Endothelial cell of umbilical vein (primary cell): ENCODE data around the gene INTU. TPM values are rescaled to one million over a fixed set of nuclear protein-coding genes. Genes with fewer than 3 reads are reported as not detected.

Experiments
- BruUV-seq: library from RNA; stranded (reverse); fragments of 400-500 nt; replicated peaks from 2 replicates; lab custom pipeline; 2021; lab: Mats Ljungman, UMichigan
- CTCF ChIA-PET: fragments of 300-600, 350-600 bp; sonication (Branson Sonifier 250); formaldehyde crosslinking; loops from one replicate; lab custom pipeline; 2021; ENCODE audit warnings: antibody characterized with exemption, inconsistent platforms; lab: Charles Lee
- POLR2A ChIA-PET: fragments of 300-600, 350-600 bp; sonication (Branson Sonifier 250); formaldehyde crosslinking; loops from one replicate; lab custom pipeline; 2021; ENCODE audit warnings: antibody characterized with exemption, inconsistent platforms; lab: Charles Lee
- DNase-seq: peaks from one replicate; pipeline ENCODE4 v3.0.0-alpha.2; 2011; ENCODE audit warnings: low read depth, low spot score
- FAIRE-seq: peaks from 2 replicates; lab custom pipeline; 2011; peaks lifted over from hg19 to GRCh38; lab: Jason Lieb, UNC
- H2AFZ ChIP-seq: 2 replicates; pipeline ENCODE4 v1.6.0; 2012; ENCODE audit warnings: low read depth, low read length, control low read depth, inconsistent platforms
- H3K27ac ChIP-seq: 2 replicates; pipeline ENCODE4 v1.5.1; 2011; ENCODE audit warnings: low read depth, mild to moderate bottlenecking, control low read depth, low read length, moderate library complexity; ENCODE audit not compliant: insufficient read depth
- H3K27me3 ChIP-seq, 2 experiments: 2 replicates each; pipeline versions ENCODE4 v1.6.0 to v1.6.1; 2011; ENCODE audit warnings: low read length in 2 of 2, mixed read lengths in 1 of 2; ENCODE audit not compliant: control insufficient read depth in 2 of 2, insufficient read depth in 2 of 2
- H3K36me3 ChIP-seq, 2 experiments: 2 replicates in 1 of 2; 3 replicates in 1 of 2; pipeline ENCODE4 v1.5.1; 2011; ENCODE audit warnings: low read length in 2 of 2, mild to moderate bottlenecking in 1 of 2, moderate library complexity in 1 of 2; ENCODE audit not compliant: control insufficient read depth in 2 of 2, insufficient read depth in 2 of 2; ENCODE audit errors: extremely low read depth in 1 of 2
- H3K4me1 ChIP-seq: 3 replicates; pipeline ENCODE4 v1.5.1; 2011; ENCODE audit warnings: mild to moderate bottlenecking, low read length; ENCODE audit not compliant: control insufficient read depth, insufficient read depth; ENCODE audit errors: extremely low read depth
- H3K4me2 ChIP-seq: 2 replicates; pipeline ENCODE4 v1.6.1; 2011; ENCODE audit warnings: low read length, control low read depth, mixed read lengths; ENCODE audit not compliant: insufficient read depth
- H3K4me3 ChIP-seq, 3 experiments: fragments of 200-600 bp in 1 of 3; sonication (generic), shearing (Covaris generic) in 1 of 3; replicated peaks in 1 of 3; 2 replicates each; pipeline ENCODE4 v1.5.1; 2011 to 2016; ENCODE audit warnings: control low read depth in 3 of 3, low read length in 3 of 3, mild to moderate bottlenecking in 2 of 3, inconsistent platforms in 1 of 3, low read depth in 1 of 3, moderate library complexity in 1 of 3; ENCODE audit not compliant: insufficient read depth in 1 of 3
- H3K79me2 ChIP-seq: 2 replicates; pipeline ENCODE4 v1.6.0; 2012; ENCODE audit warnings: low read length, inconsistent platforms; ENCODE audit not compliant: control insufficient read depth, insufficient read depth
- H3K9ac ChIP-seq: replicated peaks from 2 replicates; pipeline ENCODE3; 2011; ENCODE audit warnings: low read length, control low read depth; ENCODE audit not compliant: insufficient read depth; ENCODE audit errors: extremely low read depth
- H3K9me1 ChIP-seq: replicated peaks from 3 replicates; pipeline ENCODE4 v1.6.0; 2011; ENCODE audit warnings: mild to moderate bottlenecking, low read length; ENCODE audit not compliant: control insufficient read depth, insufficient read depth; ENCODE audit errors: extremely low read depth
- H3K9me3 ChIP-seq: replicated peaks from 2 replicates; pipeline ENCODE4 v1.5.1; 2012; ENCODE audit warnings: low read length, inconsistent platforms; ENCODE audit not compliant: control insufficient read depth, insufficient read depth
- H4K20me1 ChIP-seq: replicated peaks from 2 replicates; pipeline ENCODE3; 2011; ENCODE audit warnings: mild to moderate bottlenecking, low read length; ENCODE audit not compliant: control insufficient read depth, insufficient read depth; ENCODE audit errors: extremely low read depth
- EZH2 ChIP-seq: IDR thresholded peaks from 2 replicates; pipeline ENCODE4 v1.6.1; 2012; ENCODE audit warnings: borderline replicate concordance, low read depth, mild to moderate bottlenecking, moderate library complexity, low read length, inconsistent platforms; ENCODE audit not compliant: severe bottlenecking
- FOS ChIP-seq: IDR thresholded peaks from 2 replicates; pipeline ENCODE4 v1.6.1; 2011; ENCODE audit warnings: mild to moderate bottlenecking, low read length, moderate library complexity, borderline replicate concordance; ENCODE audit not compliant: insufficient read depth
- GATA2 ChIP-seq: IDR thresholded peaks from 2 replicates; pipeline ENCODE4 v1.7.0; 2011; ENCODE audit warnings: low read depth, mild to moderate bottlenecking, moderate library complexity, mixed read lengths, low read length; ENCODE audit not compliant: insufficient read length, insufficient read depth
- JUN ChIP-seq: IDR thresholded peaks from 2 replicates; pipeline ENCODE4 v1.6.1; 2011; ENCODE audit warnings: borderline replicate concordance, low read depth; ENCODE audit not compliant: insufficient read length, insufficient read depth
- MYC ChIP-seq: IDR thresholded peaks from one replicate; pipeline ENCODE4 v1.6.1; 2011; ENCODE audit warnings: mild to moderate bottlenecking, low read depth, low read length
- POLR2AphosphoS5 ChIP-seq: IDR thresholded peaks from 2 replicates; pipeline ENCODE4 v1.6.1; 2012; ENCODE audit warnings: low read depth, mild to moderate bottlenecking, control low read depth, low read length, moderate library complexity; ENCODE audit not compliant: insufficient read depth
- dilution Hi-C: fragments of 300-500 bp; cut with MboI; formaldehyde crosslinking; loops from one replicate; pipeline ENCODE4 v1.15.0; 2019; ENCODE audit warnings: low sequenced_read_pairs; ENCODE audit not compliant: extremely low pct_ligation_motif_present
- intact Hi-C: fragments of 100-400 bp; cut with micrococcal nuclease; formaldehyde crosslinking; loops from one replicate; pipeline ENCODE4 v1.10.0; 2022
- polyA plus RNA-seq, 4 experiments: library from polyadenylated mRNA; depleted of rRNA in 3 of 4; stranded (reverse) in 3 of 4; unstranded in 1 of 4; fragments of >200 nt; gene quantifications; 2 replicates each; pipeline versions ENCODE4 v1.2.1 to v1.2.3, GENCODE V29; 2011 to 2012; ENCODE audit warnings: missing spikeins in 1 of 4
- total RNA-seq: library from RNA; stranded (reverse); gene quantifications from 2 replicates; pipeline ENCODE4 v1.2.3, GENCODE V29; 2021
- TF ChIP-seq, protein P1 (sequence below), 2 donors: IDR thresholded peaks; 1 replicate in 1 of 2; 2 replicates in 1 of 2; pipeline ENCODE4 v1.5.1; 2011; ENCODE audit warnings: low read length in 2 of 2, mild to moderate bottlenecking in 2 of 2, moderate library complexity in 2 of 2, control low read depth in 1 of 2, inconsistent platforms in 1 of 2, low read depth in 1 of 2; ENCODE audit not compliant: insufficient read depth in 1 of 2; ENCODE audit errors: extremely low read depth in 1 of 2
- TF ChIP-seq, protein P2 (sequence below): IDR thresholded peaks from 2 replicates; pipeline ENCODE4 v1.6.1; 2011; ENCODE audit not compliant: insufficient read depth, insufficient read length

The INTU gene
- total and polyA plus RNA-seq, 2 donors (not counting 3 experiments of a cell fraction or from before 2014, with no cell fraction given), result 1.4 to 5.4 TPM

- no peak for TF ChIP-seq JUN
- no peak for TF ChIP-seq FOS
- TF ChIP-seq, protein P1, sequence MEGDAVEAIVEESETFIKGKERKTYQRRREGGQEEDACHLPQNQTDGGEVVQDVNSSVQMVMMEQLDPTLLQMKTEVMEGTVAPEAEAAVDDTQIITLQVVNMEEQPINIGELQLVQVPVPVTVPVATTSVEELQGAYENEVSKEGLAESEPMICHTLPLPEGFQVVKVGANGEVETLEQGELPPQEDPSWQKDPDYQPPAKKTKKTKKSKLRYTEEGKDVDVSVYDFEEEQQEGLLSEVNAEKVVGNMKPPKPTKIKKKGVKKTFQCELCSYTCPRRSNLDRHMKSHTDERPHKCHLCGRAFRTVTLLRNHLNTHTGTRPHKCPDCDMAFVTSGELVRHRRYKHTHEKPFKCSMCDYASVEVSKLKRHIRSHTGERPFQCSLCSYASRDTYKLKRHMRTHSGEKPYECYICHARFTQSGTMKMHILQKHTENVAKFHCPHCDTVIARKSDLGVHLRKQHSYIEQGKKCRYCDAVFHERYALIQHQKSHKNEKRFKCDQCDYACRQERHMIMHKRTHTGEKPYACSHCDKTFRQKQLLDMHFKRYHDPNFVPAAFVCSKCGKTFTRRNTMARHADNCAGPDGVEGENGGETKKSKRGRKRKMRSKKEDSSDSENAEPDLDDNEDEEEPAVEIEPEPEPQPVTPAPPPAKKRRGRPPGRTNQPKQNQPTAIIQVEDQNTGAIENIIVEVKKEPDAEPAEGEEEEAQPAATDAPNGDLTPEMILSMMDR (IDR thresholded peaks at IDR 0.05; ENCODE audit: extremely low read depth in 1 of 2, insufficient read depth in 1 of 2, low read depth in 1 of 2, low read length in 2 of 2), result no peak
- TF ChIP-seq EZH2, result no peak
- no peak for TF ChIP-seq GATA2
- TF ChIP-seq POLR2AphosphoS5, result no peak
- TF ChIP-seq MYC, result no peak
- TF ChIP-seq, protein P2, sequence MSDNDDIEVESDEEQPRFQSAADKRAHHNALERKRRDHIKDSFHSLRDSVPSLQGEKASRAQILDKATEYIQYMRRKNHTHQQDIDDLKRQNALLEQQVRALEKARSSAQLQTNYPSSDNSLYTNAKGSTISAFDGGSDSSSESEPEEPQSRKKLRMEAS, result no peak
- POLR2A ChIA-PET, result no interaction called here
- FAIRE-seq (no peak), DNase-seq (no peak)
- dilution Hi-C loops (no loop called here), intact Hi-C loops (no loop called here)
- BruUV-seq, result no TSS peak
- no peak overlapping the region for H3K27ac ChIP-seq
- no peaks in the 10 kb centered on the region for H3K9me1 ChIP-seq
- no peak overlapping the region for H3K4me2 ChIP-seq
- H3K9me3 ChIP-seq, result no peaks in the 10 kb centered on the region
- no peaks in the 10 kb centered on the region for H3K36me3 ChIP-seq
- H3K9ac ChIP-seq, result no peak overlapping the region
- H3K79me2 ChIP-seq, result no peaks in the 10 kb centered on the region
- CTCF ChIA-PET, result no interaction called here
- no peak overlapping the region for H3K4me3 ChIP-seq
- H4K20me1 ChIP-seq, result no peaks in the 10 kb centered on the region
- H3K4me1 ChIP-seq, result no peaks in the 10 kb centered on the region
- H2AFZ ChIP-seq, result no peak overlapping the region
- peaks cover 2 to 5% of the 10 kb centered on the region in 2 experiments for H3K27me3 ChIP-seq
Observed at GRCh38 chr4:127748957-127749356, 116.2 kb downstream of the INTU start.
